DMS79 (cell line): ENCODE results near the gene DPYSL3.
A peak's percentile ranks its signal among the peaks of the same experiment; 100 is the strongest.

Experiments used
- DNase-seq: peaks from one replicate; lab custom pipeline; 2025; lab: John Stamatoyannopoulos, UW

The DPYSL3 gene

GRCh38 chr5:147437161-147437596 lies 72.7 kb downstream of the DPYSL3 start:
- DNase-seq = no peak

- no peak for DNase-seq
These were observed 73.3 kb downstream of the DPYSL3 start for GRCh38 chr5:147436596-147436995.

GRCh38 chr5:147434049-147434448 lies 75.8 kb downstream of the DPYSL3 start:
- DNase-seq = no peak

- no peak for DNase-seq
These were observed 77.5 kb downstream of the DPYSL3 start for GRCh38 chr5:147432323-147432722.

DNA sequence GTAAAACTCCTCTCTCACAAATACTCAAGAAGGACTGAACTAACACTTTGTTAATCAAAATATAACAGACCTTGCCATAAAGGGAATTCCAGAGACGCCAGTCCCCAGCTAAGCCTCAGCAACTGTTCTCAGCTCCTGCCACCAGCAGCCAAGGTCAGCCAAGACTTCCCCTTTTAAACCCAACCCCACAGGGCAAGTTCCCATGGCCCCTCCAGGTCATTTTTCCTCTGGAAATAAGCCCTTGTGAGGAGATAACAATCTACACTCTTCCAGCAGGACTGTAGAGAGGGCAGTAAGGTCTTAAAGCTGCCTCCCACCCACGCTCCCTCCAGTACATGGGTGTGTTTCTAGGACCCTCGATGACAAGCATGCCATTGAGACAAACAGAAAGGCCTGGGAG lies 78.3 kb downstream of the DPYSL3 start:
- no peak for DNase-seq

- no peak for DNase-seq
These were observed 79.2 kb downstream of the DPYSL3 start for GRCh38 chr5:147430628-147431027.

DNA sequence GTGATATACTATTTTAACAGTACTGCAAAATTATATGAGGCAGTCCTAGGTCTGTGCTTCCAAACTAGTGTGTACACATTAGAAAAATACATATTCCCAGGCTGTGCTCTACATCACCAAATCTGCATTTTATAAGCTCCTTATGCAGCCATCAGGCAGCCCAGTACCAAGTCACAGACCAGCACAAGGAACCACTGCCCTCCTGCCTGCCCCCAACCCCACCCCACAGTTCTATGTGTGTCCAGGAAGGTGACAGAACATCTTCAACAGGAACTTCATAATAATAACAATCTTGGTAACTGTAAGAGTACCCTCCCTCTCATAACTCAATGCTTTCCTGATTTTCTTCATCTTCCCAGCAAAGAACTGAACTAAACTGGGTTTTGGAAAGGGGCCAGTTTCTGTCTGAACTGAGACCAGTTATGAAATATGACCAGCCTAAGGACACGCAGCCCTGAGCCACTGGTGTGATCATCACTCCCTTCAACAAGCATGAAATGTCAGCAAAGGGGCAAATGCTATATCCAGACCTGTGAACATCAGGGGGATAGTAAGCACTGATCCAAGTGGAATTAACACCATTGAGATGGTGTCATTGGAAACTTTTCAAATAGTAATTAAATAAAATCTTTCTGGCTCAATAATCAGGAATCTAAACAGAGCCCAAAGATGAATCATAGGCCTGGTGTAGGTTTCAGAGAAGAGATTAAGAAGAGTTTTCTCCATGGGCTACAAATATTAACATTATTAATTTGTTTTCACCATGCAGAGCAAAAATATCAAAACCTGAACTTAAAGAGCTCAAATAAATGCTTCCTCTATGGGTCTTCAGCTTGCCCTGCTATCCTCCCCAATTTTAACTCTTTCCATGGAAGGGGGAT lies 82.1 kb downstream of the DPYSL3 start:
- DNase-seq = no peak

DNA sequence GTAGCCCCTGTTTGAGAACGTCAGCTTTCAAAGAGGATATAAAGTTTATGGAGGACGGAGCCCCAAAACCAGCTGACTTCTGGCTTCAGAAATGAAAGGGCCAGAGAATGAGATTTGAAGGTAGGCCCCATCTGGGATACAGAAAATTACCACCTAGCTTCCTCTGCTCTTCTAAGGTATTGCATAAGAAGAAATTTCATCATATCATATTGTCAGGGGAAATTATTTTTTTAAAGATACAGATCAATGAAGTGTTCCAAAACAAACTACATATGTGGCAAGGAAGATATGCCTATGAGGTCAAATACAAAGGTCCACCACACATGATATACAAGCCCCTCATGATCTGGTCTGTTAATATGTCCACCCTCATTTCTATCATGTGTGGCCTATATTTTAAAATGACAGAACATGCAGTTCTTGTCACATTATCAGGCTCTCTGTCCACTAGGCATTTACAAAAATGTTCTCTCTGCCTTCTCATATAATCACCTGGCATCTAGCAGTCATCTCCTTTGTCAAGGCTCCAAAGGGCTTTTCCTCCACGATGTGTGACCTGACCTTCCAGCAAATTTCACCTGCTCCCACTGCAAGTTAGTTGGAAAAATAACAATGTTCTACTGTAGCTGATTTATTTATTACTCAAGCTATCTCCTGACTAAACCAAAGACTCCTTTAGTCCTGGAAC lies 83.1 kb downstream of the DPYSL3 start:
- DNase-seq = no peak

- DNase-seq = no peak
These were observed 91.3 kb downstream of the DPYSL3 start for GRCh38 chr5:147418613-147419012.

GRCh38 chr5:147417135-147417813 lies 92.6 kb downstream of the DPYSL3 start:
- peak; percentile 95 for DNase-seq

GRCh38 chr5:147415651-147416050 lies 94.2 kb downstream of the DPYSL3 start:
- DNase-seq = no peak

DNA sequence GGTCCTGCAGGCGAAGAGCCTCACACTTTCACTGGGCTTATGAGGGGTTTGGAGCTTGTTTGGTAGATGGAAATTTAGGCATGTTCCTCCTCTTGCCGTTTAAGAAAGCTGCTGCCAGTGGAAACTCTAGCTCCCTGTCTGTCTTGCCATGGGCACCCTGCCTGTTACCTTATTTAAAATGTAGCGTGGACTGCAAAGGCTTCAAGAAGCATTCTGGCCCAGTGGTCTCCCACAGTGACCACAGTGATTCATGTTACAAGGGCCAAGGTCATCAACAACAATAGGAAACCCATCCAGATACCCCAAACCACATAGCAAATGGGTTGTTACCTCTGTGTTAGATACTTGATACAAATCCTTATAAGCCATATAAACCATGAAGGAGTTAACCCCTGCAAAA lies 96.6 kb downstream of the DPYSL3 start:
- DNase-seq = no peak

DNA sequence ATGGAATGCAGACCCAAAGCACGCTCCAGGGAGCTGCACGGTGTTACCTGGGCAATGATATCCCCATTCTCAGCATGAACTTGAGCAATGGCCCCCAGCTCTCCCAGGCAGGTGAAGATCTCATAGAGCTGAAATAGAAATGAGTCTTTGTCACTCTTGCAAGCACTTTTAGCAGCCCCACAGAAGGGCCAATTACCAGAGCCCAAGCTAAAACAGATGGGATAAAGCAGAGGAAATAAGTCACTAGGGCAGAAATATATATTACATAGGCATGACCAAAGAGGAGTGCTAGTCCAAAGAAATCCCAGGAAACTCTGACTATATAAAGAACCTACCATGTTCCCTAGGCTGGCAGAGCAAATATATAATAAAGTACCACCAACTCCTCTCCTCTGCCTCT lies 97.3 kb downstream of the DPYSL3 start:
- DNase-seq = no peak

DNA sequence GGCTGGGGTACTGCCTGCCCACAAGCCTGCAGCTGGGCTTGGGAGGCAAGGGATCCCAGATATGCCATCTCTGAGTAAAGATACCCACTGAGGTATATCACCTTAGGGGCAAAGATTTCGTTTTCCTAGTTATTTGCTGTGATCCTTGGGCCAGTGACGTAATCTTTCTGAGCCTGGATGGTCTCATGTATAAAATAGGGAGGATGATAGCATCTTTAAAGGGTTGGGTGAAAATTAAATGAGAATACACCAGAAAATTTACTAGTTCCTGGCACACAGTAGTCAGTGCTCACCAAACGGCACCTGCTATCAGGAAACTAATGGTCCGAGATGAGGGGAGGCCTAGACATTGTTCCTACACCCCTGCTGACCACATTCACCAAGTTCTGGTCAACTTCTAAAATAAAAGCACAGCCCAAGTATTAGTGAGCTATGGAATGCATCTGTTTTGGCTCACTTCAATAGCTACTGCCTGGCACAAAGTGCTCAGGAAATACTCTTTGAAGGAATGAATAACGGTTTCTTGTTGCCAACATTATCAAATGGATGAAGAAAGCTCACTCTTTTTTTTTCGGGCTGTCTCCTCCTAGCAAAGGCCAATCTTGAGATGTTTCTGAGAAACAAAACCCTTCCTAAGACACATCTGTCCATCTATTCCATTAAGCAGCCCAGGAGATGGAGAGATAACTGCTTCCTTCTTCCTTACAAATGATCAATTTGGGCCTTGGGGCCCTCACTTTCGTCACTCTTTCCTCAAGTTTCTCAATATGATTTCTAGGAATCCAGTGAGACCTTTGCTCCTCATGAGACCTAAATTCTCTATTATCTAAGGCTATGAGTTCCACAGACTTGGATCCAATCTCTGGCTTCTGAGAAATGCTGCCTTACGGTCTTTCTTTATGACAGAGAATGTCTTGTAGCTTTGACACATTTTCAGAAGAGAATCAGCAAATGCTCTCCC lies 98.2 kb downstream of the DPYSL3 start:
- no peak for DNase-seq

GRCh38 chr5:147410496-147411358 lies 99.1 kb downstream of the DPYSL3 start:
- no peak for DNase-seq

DNA sequence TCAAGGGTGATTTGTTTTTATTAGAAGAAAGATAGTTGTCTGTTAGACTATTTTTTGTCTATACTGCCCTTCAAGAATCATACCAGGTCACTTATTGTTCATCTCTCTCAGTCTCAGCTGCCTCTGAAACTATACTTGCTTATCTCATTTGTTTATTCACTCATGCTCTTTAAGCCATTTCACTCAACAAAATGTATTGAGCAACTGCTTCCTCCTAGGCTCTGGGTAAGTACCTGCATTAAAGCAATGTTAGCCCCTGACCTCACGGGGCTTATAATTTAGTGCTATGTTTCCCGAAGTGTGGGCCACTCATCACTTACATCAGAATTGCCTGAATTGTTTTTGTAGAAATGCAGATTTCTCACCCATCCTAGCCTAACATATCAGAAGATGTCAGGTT lies 100.9 kb downstream of the DPYSL3 start:
- DNase-seq = no peak

GRCh38 chr5:147407094-147407681 lies 102.7 kb downstream of the DPYSL3 start:
- DNase-seq = no peak

DNA sequence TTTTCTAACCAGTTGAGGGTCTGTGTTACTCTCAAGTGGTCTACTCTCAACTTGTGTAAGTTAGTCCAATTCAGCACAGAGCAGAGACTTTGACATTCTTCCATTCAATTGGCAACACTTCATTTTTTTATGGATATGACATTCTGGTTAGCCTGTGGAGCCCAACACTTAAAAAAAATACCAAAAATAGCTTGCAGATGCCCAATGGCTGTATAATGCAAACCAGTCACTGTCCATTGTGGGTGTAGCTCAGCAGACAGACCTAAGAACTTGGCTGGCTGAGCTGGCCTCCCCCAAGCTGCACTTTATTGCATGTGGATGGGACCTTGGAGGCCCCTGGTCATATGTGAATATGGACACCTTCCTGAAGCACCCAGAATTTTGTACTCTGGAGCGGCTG lies 103.2 kb downstream of the DPYSL3 start:
- no peak for DNase-seq

- DNase-seq = no peak
These were observed 105.2 kb downstream of the DPYSL3 start for GRCh38 chr5:147404706-147405105.
